Loucy (cell line): ENCODE results near the gene TBC1D22A.

ENCODE experiments used
- EZH2phosphoT487 ChIP-seq: fragments of 200-600 bp; IDR thresholded peaks from 2 replicates; pipeline ENCODE4 v1.6.1; 2018; ENCODE audit warnings: antibody characterized with exemption, mild to moderate bottlenecking, moderate library complexity, borderline replicate concordance
- TF ChIP-seq, protein P1 (sequence below): fragments of 200-600 bp; sonication (generic); conservative IDR thresholded peaks from 2 replicates; pipeline ENCODE4 v1.5.1; 2014; ENCODE audit warnings: mild to moderate bottlenecking, antibody characterized with exemption, low read length

GRCh38 chr22:46714550-46714949 lies 47.9 kb upstream of the TBC1D22A start:
- TF ChIP-seq, protein P1, sequence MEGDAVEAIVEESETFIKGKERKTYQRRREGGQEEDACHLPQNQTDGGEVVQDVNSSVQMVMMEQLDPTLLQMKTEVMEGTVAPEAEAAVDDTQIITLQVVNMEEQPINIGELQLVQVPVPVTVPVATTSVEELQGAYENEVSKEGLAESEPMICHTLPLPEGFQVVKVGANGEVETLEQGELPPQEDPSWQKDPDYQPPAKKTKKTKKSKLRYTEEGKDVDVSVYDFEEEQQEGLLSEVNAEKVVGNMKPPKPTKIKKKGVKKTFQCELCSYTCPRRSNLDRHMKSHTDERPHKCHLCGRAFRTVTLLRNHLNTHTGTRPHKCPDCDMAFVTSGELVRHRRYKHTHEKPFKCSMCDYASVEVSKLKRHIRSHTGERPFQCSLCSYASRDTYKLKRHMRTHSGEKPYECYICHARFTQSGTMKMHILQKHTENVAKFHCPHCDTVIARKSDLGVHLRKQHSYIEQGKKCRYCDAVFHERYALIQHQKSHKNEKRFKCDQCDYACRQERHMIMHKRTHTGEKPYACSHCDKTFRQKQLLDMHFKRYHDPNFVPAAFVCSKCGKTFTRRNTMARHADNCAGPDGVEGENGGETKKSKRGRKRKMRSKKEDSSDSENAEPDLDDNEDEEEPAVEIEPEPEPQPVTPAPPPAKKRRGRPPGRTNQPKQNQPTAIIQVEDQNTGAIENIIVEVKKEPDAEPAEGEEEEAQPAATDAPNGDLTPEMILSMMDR, result no peak
- no peak for TF ChIP-seq EZH2phosphoT487
